Left ventricle myocardium inferior (tissue), 1 donor: ENCODE measurements around the gene MAP2. TPM values are rescaled to one million over a fixed set of nuclear protein-coding genes. Genes with fewer than 3 reads are reported as not detected.

Experiments
- DNase-seq: peaks from one replicate; pipeline ENCODE4 v3.0.0-alpha.2; 2020
- H3K27ac ChIP-seq: fragments of 200-600 bp; replicated peaks from 2 replicates; pipeline ENCODE4 v1.8.0; 2021
- H3K27me3 ChIP-seq: fragments of 200-600 bp; 2 replicates; pipeline ENCODE4 v1.8.0; 2021; ENCODE audit warnings: low read depth
- H3K36me3 ChIP-seq: fragments of 200-600 bp; 2 replicates; pipeline ENCODE4 v1.8.0; 2021
- H3K4me1 ChIP-seq: fragments of 200-600 bp; 2 replicates; pipeline ENCODE4 v1.8.0; 2021
- H3K4me3 ChIP-seq: fragments of 200-600 bp; 2 replicates; pipeline ENCODE4 v1.8.0; 2021; ENCODE audit warnings: mild to moderate bottlenecking, moderate library complexity
- H3K9me3 ChIP-seq: fragments of 200-600 bp; replicated peaks from 2 replicates; pipeline ENCODE4 v1.8.0; 2021
- intact Hi-C: fragments of 100-400 bp; cut with micrococcal nuclease; formaldehyde crosslinking; loops from one replicate; pipeline ENCODE4 v1.11.0; 2022
- total RNA-seq: library from RNA; stranded (reverse); fragmentation: NEBNext Ultra II Directional; extraction: Animal tissue kit (Norgen Biotek cat#: 25700); gene quantifications from one replicate; pipeline ENCODE4 v1.2.1, GENCODE V29; 2021
- TF ChIP-seq, protein P1 (sequence below): fragments of 200-600 bp; IDR thresholded peaks from 2 replicates; pipeline ENCODE4 v1.8.0; 2021; ENCODE audit warnings: antibody characterized with exemption, mild to moderate bottlenecking, borderline replicate concordance
- donor health status: DM: no; HTN: yes; CAD: no; lungs with severe emphysema.

MAP2 gene
- total RNA-seq, 1 donor from 2014 or later: 6.2 TPM

- no peak for DNase-seq
- Histone ChIP-seq H3K27me3 (no peaks in the 10 kb centered on the region), H3K9me3 (peaks cover 4% of the 10 kb centered on the region), H3K27ac (no peak overlapping the region), H3K4me3 (no peak overlapping the region), H3K4me1 (no peaks in the 10 kb centered on the region), H3K36me3 (no peaks in the 10 kb centered on the region)
- intact Hi-C loops: no loop called here
- TF ChIP-seq, protein P1, sequence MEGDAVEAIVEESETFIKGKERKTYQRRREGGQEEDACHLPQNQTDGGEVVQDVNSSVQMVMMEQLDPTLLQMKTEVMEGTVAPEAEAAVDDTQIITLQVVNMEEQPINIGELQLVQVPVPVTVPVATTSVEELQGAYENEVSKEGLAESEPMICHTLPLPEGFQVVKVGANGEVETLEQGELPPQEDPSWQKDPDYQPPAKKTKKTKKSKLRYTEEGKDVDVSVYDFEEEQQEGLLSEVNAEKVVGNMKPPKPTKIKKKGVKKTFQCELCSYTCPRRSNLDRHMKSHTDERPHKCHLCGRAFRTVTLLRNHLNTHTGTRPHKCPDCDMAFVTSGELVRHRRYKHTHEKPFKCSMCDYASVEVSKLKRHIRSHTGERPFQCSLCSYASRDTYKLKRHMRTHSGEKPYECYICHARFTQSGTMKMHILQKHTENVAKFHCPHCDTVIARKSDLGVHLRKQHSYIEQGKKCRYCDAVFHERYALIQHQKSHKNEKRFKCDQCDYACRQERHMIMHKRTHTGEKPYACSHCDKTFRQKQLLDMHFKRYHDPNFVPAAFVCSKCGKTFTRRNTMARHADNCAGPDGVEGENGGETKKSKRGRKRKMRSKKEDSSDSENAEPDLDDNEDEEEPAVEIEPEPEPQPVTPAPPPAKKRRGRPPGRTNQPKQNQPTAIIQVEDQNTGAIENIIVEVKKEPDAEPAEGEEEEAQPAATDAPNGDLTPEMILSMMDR: no peak
Observed at GRCh38 chr2:209547726-209548125, 123.9 kb downstream of the MAP2 start.

DNA sequence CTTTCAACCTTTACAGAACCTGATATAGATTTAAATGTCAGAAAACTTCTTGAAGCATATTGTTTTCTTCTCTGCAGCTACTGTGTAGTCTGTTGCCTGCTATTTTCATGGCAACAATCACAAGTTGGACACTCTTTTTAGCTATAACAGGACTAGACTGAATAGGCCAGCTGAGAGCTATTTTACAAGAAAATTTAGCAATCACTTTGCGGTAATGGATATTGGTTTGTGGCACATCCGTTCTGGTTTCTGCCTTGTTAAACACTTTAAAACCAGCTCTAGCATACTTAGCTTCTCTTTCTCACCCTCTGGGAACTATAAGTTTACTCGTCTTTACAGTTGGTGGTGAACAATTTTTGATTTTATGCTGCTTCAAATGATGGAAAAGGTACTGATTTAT lies 125.7 kb downstream of the MAP2 start:
- DNase-seq: no peak

DNA sequence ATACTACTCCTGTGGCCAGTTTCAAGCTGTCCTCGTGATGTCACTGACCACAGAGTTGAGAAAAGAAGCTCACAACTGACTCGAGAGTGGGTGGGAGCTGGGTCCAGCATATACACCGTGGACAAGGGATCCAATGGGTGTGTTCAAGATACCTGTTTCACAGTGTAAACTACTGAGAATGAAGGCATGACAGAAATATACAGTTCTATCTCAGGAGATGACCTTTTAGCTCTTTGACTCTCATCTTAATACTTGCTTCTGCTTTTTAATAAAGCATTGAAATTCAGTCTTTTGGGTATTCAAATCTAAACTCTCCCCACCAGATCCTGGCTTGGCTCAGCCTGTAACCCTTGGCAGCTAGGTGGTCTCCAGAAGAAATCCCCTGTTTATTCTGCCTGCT lies 130.1 kb downstream of the MAP2 start:
- H3K4me3 ChIP-seq: no peak overlapping the region

More for the DNA sequence above, 125.7 kb downstream of the MAP2 start:
- no peaks in the 10 kb centered on the region for H3K36me3 ChIP-seq
- H3K4me1 ChIP-seq: no peaks in the 10 kb centered on the region
- no peak overlapping the region for H3K27ac ChIP-seq
- TF ChIP-seq, protein P1: no peak
- intact Hi-C loops: no loop called here
- no peaks in the 10 kb centered on the region for H3K27me3 ChIP-seq
- no peaks in the 10 kb centered on the region for H3K9me3 ChIP-seq
- no peak overlapping the region for H3K4me3 ChIP-seq

DNA sequence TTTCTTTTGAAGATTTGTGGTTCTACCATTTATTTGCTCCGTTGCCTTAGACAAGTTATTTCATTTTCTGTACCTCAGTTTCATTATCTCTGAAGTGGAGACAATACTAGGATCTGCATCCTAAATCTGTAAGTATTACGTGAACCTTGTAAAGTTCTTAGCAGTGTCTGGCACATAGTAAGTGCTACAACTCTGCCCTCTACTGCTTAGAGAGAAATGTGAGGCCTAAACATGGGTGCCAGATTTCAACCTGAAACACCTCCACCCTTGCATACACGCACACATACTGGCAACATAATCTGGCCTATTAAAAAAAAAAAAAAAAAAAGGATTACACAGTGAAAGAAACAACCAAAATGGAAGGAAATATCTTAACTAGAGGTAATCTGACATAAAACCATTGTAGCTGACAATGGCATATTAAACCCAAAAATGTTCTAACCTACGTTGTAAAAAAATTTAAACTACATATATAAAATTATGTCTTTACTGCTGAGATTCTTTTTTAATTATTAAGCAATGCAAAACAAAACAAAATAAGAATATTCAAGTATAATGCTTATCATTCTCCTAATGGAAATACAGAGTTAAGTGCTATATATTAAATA lies 132.6 kb downstream of the MAP2 start:
- H3K4me1 ChIP-seq: no peaks in the 10 kb centered on the region
- H3K4me3 ChIP-seq: no peak overlapping the region
- no peaks in the 10 kb centered on the region for H3K27me3 ChIP-seq
- no peak overlapping the region for H3K27ac ChIP-seq
- H3K36me3 ChIP-seq: no peaks in the 10 kb centered on the region
- no peaks in the 10 kb centered on the region for H3K9me3 ChIP-seq
- no peak for DNase-seq
- intact Hi-C loops: loop anchor here (1.0 to 2.0 kb wide), 2 partner anchors 132 to 222 kb away; partner anchors contain the start of gene MAP2
- TF ChIP-seq, protein P1: peak; percentile 67

More for the DNA sequence above, 130.1 kb downstream of the MAP2 start:
- Histone ChIP-seq H3K4me1 (no peaks in the 10 kb centered on the region), H3K9me3 (no peaks in the 10 kb centered on the region), H3K27me3 (no peaks in the 10 kb centered on the region), H3K36me3 (no peaks in the 10 kb centered on the region), H3K27ac (no peak overlapping the region)
- intact Hi-C loops: no loop called here
- no peak for DNase-seq
- TF ChIP-seq, protein P1: no peak

DNA sequence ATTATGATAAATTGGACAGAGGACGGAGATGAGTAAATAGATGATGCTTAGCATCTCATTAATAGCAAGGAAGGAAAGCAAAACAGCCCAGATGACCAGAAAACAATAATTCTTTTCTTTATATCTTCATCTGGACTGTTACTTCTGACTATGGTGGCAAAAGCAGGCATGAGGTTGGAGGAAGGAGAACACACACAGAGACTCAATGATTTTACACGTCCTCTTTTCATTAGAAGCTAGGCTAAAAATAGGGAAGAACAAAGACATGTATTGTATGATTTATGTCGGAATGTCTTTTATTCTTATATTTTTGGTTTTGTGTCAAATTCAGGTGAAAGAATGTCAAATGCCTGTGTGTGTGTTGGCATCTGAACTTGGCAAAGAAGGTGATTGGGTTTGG lies 137.1 kb downstream of the MAP2 start:
- DNase-seq: no peak
- no peaks in the 10 kb centered on the region for H3K27me3 ChIP-seq
- no peak overlapping the region for H3K27ac ChIP-seq
- H3K36me3 ChIP-seq: no peaks in the 10 kb centered on the region
- H3K4me3 ChIP-seq: no peak overlapping the region
- TF ChIP-seq, protein P1: no peak
- no peaks in the 10 kb centered on the region for H3K9me3 ChIP-seq
- intact Hi-C loops: no loop called here
- H3K4me1 ChIP-seq: no peaks in the 10 kb centered on the region
